GM10248 (cell line): ENCODE measurements around the gene BRSK2.
A peak's percentile ranks its signal among the peaks of the same experiment; 100 is the strongest.

Source experiments
- CTCF ChIA-PET: fragments of 300-600 bp; sonication (Branson Sonifier 250); formaldehyde crosslinking; extraction: SDS; loops from one replicate; lab custom pipeline; 2021; ENCODE audit warnings: antibody characterized with exemption; lab: Yijun Ruan, JAX
- POLR2A ChIA-PET: fragments of 350-650 bp; sonication (Branson Sonifier 250); formaldehyde crosslinking; extraction: SDS; loops from one replicate; lab custom pipeline; 2020; ENCODE audit warnings: antibody characterized with exemption; lab: Yijun Ruan, JAX
- DNase-seq: peaks from one replicate; pipeline ENCODE4 v3.0.0; 2012; ENCODE audit errors: extremely low spot score
- TF ChIP-seq, protein P1 (sequence below): IDR thresholded peaks from 2 replicates; pipeline ENCODE4 v1.5.1; 2012; ENCODE audit warnings: mild to moderate bottlenecking, low read depth; ENCODE audit errors: extremely low read depth, missing control alignments, control extremely low read depth

Gene BRSK2

DNA sequence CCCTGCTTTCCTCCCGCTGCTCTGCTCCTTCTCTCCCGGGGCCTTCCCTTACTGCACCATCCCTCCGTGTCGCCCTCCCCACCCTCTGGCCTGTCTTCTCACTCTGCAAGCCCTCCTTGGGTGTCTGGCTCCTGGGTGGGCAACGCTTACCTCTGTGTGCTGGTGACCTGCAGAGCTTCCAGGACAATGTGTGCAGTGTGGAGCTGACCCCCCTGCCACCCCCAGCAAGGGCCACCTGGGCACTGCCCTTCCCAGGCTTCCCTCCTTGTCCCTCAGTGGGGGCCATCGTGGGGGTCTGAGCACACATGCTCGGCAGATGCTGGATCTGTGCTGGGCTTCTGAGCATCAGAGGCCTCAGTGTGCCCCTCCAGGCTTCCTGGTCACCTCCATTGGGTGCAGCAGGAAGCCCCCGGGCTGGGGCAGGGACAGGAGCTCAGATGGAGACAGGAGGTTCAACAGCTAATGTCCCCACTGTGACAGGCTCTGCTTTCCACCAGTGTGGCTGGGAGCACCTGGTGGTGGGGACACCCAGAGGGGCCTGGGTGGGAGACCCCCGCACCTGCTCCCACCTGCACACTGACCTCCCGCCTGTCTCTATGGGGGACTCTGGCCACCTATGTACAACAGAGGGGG is 7.8 kb upstream of the BRSK2 start:
- POLR2A ChIA-PET, result no interaction called here
- no peak for DNase-seq
- CTCF ChIA-PET, result interaction anchor here (1.0 to 1.4 kb wide), 3 partner anchors 31 to 195 kb away, joined by 3 read pairs; no protein-coding TSS in a partner anchor
- TF ChIP-seq, protein P1, sequence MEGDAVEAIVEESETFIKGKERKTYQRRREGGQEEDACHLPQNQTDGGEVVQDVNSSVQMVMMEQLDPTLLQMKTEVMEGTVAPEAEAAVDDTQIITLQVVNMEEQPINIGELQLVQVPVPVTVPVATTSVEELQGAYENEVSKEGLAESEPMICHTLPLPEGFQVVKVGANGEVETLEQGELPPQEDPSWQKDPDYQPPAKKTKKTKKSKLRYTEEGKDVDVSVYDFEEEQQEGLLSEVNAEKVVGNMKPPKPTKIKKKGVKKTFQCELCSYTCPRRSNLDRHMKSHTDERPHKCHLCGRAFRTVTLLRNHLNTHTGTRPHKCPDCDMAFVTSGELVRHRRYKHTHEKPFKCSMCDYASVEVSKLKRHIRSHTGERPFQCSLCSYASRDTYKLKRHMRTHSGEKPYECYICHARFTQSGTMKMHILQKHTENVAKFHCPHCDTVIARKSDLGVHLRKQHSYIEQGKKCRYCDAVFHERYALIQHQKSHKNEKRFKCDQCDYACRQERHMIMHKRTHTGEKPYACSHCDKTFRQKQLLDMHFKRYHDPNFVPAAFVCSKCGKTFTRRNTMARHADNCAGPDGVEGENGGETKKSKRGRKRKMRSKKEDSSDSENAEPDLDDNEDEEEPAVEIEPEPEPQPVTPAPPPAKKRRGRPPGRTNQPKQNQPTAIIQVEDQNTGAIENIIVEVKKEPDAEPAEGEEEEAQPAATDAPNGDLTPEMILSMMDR, result no peak

DNA sequence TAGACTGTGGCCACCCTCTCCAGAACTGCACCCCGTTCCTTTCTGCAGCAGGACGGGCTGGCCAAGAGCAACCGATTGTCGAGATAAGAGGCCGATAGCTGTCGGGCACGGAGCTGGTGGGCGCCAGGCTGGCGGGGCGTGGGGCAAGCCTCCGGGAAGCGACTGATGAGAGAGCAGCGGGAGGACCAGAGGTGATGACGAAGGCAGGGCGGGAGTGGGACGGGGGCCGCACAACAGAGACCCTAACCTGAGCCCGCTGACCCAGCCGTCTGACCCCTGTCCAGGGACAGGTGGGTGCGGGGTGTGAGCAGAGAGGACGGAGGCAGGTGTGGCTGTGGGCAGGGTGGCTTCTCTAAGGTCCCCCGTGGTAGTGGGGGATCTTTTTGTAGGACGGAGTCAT is 7.3 kb upstream of the BRSK2 start:
- ChIA-PET POLR2A (interaction anchor here (0.6 kb wide), 1 partner anchor 25 kb away, joined by 3 read pairs; no protein-coding TSS in a partner anchor), CTCF (interaction anchor here (1.0 to 1.4 kb wide), 3 partner anchors 32 to 195 kb away, joined by 3 read pairs; no protein-coding TSS in a partner anchor)
- no peak for DNase-seq
- TF ChIP-seq, protein P1, result no peak

DNA sequence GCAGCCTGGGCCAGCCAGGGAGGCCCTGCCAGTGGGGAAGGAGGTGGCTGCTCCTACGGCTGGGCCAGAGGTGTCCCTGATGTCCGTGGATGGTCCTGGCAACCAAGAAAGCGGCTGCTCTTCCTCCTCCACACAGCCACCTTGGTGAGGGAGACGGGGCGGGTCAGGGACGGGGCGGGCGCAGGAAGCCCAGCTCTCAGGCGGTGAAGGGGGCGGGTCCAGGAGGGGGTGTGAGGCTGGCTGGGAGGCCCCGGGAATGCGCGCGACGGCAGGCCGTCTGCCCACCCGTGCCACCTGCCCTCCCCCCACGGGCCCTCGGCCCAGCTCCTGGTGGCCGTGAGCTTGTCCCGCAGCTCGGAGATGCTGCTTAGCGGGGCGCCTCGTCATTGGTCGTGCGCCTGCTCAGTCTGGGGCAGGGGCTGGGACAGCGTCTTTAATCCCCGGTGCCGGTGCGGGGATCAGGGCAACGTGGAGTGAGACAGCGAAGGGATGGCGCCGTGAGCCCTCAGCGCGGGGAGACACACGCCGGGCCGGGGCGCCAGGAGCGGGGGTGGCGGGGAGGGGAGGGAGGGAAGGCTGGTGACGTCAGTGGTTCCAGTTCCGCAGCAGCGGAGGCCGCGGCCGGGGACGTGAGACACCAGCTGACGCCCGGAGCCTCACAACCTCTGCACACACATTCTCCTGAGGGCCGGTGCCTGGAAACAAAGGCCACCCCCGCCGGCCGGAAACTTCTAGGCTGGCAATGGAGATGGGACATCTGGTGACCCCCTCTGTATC is 6.7 kb upstream of the BRSK2 start:
- ChIA-PET CTCF (interaction anchor here (0.9 to 1.4 kb wide), 3 partner anchors 32 to 194 kb away, joined by 3 read pairs; no protein-coding TSS in a partner anchor), POLR2A (interaction anchor here (0.6 kb wide), 1 partner anchor 24 kb away, joined by 3 read pairs; no protein-coding TSS in a partner anchor)
- TF ChIP-seq, protein P1, result no peak
- peak; percentile 91 for DNase-seq

DNA sequence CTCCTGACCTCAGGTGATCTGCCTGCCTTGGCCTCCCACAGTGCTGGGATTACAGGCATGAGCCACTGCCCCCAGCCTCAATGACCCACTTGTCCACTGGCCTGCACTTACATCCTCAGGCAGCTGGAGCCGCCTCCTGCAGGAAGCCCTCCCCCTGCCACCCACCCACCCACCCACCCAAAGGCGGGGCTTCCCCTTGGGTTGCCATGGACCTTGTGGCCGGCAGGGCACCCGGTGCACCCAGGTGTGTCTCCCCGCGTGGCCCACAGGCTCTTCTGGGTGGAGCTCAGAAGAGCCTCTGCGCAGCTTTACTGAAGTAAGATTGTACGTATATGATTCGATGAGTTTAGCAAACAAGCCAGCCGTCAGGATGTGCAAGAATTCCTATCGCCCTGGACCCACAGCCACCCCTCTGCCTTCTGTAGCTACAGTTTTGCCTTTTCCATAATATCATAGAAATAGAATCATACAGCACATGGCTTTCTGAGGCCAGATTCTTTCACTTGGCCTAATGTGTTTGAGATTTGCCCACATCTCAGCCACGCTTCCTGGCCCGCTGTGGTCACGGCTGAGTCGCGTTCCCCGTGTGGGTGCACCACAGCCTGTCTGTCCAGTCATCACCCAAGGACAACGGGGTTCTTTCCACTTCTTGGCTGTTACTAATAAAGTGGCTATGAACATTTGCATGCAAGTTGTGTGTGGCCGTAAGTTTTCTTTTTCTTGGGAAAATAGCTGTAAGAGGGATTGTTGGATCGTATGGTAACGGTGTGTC is 5.3 kb upstream of the BRSK2 start:
- TF ChIP-seq, protein P1, result no peak
- DNase-seq, result no peak
- POLR2A ChIA-PET, result no interaction called here

DNA sequence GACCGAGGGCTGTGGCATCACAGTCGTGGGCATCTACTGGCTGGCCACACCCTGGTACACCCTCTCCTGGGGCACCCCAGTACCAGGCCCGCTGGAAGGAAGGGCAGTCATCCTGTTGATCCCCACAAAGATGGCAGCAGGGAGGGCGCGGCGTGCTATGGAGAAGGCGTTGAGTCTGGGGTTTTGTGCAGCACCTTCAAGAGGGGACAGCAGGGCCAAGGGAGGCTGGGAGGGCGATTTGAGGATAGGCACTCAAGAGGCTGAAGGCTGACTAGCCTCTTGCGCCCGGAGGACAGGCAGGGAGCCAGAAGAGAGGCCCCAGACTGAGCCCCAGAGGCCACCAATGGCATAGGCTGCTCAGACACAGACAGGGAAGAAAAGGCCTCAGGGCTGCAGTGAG is 2.2 kb upstream of the BRSK2 start:
- POLR2A ChIA-PET, result no interaction called here
- CTCF ChIA-PET, result no interaction called here
- no peak for DNase-seq
- TF ChIP-seq, protein P1, result no peak

More for the DNA sequence above, 5.3 kb upstream of the BRSK2 start:
- CTCF ChIA-PET, result interaction anchor here (0.6 kb wide), 1 partner anchor 267 kb away, joined by 4 read pairs; no protein-coding TSS in a partner anchor
